HG02973 (cell line): Measurements from ENCODE around the gene PAK4.

Experiments used
- ATAC-seq: cut with Tn5 transposase; IDR thresholded peaks from one replicate; pipeline ENCODE4 v1.9.1; 2021; ENCODE audit warnings: moderate library complexity; ENCODE audit not compliant: unreplicated experiment

The PAK4 gene

GRCh38 chr19:39177736-39178135 lies 52.1 kb downstream of the PAK4 start:
- no peak for ATAC-seq

DNA sequence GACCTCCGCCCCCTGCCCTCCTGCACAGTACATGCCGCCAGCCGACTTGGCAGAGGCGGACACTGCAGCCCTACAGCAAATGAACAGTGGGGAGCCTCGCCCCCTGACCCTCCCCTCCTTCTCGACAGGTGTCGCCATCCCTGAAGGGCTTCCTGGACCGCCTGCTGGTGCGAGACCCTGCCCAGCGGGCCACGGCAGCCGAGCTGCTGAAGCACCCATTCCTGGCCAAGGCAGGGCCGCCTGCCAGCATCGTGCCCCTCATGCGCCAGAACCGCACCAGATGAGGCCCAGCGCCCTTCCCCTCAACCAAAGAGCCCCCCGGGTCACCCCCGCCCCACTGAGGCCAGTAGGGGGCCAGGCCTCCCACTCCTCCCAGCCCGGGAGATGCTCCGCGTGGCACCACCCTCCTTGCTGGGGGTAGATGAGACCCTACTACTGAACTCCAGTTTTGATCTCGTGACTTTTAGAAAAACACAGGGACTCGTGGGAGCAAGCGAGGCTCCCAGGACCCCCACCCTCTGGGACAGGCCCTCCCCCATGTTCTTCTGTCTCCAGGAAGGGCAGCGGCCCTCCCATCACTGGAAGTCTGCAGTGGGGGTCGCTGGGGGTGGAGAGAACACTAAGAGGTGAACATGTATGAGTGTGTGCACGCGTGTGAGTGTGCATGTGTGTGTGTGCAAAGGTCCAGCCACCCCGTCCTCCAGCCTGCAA lies 52.9 kb downstream of the PAK4 start:
- ATAC-seq = no peak

DNA sequence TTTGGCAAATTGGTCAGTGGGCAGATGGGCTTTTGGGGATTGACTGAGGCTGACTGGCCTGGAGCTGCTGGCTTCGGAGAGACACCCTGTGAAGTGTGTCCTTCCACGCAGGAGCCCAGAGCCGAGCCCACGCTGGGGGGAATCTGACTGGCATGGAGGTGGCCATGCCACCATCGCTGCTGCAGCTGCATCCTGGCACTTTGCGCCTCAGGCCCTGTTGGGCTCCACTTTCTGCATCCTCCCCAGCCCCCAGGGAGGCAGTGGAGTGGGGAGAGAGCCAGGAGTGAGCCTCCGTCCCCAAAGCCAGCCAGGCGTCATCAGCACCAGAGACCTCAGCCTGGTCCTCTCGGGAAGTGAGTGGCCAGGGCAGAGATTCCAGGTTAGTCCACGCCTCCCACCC lies 54.2 kb downstream of the PAK4 start:
- no peak for ATAC-seq

DNA sequence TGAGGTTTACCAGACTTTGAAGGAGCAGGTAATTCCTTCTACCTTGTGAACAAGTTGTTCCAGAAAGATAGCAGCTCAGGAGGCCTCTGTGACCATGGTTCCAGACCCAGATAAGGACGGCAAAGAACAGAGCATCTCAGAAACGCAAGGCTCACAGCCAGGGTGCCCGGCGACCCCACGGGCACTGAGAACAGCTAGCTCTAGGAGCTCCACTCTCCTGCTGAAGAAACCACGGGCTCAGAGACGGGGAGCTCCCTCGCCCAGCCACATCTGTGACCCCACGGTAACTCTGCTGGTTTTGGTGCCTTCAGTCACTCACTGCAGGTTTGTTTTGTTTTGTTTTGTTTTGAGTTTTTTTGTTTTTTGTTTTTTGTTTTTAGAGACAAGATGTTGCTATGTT lies 55.2 kb downstream of the PAK4 start:
- ATAC-seq = no peak

DNA sequence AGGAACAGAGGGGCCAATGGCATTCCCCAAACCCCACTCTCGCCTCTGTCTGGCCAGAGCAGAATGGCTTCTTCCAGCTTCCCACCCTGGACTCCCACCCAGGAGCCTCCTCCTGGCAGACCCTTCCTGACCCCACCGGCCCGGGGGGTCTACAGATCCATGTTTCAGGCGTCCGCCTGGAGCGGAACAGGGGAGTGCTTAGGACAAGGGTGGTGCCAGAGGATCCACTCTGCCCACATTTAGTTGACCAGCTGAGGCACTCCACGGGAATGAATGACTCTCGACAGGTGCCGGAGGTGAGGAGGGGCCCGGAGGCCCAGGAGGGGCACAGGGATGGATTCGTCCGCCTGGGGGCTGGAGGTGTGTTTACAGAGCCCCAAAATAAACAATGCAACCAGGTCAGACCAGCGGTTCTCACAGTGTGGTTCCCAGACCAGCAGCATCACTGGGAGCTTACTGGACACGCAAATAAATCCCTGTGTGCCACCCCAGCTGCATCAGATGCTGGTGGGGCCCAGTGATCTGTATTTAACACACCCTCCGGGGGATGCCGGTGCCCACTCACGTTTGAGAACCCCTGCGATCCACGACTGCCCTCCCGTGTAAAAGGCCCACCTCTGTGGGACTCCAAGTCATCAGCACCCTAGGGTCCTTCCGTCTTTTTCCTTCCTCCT lies 56.1 kb downstream of the PAK4 start:
- ATAC-seq = no peak

GRCh38 chr19:39182174-39182505 lies 56.6 kb downstream of the PAK4 start:
- ATAC-seq = no peak

DNA sequence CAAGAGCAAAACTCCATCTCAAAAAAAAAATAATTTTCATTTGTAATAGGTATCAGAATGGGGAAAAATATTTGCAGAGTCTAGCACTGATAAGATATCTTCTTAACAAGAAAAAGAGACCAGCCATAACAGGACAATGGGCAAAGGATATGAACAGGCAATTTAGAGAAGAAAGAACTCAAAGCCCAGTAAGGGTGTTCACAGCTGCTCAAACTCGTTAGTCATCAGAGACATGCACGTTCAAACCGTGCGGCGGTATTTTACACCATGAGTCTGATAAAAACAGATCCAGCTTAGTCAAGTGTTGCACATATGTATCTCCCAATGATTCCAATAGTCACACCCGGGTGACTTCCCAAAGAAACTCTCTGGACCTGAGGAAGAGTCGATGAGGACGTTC lies 57.5 kb downstream of the PAK4 start:
- no peak for ATAC-seq

DNA sequence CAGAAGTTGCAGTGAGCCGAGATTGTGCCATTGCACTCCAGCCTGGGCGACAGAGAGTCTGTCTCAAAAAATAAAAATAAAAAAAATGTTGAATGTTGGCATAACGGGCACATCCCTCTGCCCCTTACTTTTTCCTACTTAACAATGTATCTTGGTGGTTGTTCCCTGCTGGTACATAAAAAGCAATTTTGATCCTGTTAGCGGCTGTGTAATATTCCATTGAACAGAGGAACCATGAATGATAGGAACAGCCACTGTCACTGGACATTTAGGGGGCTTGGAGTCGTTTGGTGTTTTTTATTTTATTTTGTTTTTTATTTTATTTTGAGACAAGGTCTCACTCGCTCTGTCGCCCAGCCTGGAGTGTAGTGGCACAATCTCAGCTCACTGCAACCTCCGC lies 60.8 kb downstream of the PAK4 start:
- ATAC-seq = no peak

GRCh38 chr19:39187552-39187943 lies 62.0 kb downstream of the PAK4 start:
- ATAC-seq = no peak

GRCh38 chr19:39188960-39189359 lies 63.4 kb downstream of the PAK4 start:
- no peak for ATAC-seq

GRCh38 chr19:39190768-39191167 lies 65.2 kb downstream of the PAK4 start:
- no peak for ATAC-seq

DNA sequence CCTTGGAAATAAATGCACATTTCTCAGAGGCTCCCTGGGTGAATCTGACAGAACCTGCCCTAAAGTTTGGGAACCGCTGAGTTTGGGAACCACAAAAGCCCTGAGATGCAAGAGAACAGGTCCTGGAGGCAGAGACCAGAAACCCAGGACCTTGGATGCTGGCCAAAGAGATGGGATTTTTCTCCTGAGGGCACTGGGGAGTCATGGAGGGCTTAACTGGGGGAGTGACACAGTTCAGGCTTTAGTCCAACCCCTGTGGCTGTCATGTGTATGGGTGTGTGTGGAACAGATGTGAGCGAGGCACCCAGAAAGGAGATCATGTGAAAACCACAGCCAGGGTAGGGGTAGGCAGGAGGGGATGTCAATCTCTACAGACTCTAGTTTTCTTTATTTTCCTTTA lies 67.3 kb downstream of the PAK4 start:
- ATAC-seq = no peak

- no peak for ATAC-seq
These were observed 68.2 kb downstream of the PAK4 start for GRCh38 chr19:39193803-39194202.

DNA sequence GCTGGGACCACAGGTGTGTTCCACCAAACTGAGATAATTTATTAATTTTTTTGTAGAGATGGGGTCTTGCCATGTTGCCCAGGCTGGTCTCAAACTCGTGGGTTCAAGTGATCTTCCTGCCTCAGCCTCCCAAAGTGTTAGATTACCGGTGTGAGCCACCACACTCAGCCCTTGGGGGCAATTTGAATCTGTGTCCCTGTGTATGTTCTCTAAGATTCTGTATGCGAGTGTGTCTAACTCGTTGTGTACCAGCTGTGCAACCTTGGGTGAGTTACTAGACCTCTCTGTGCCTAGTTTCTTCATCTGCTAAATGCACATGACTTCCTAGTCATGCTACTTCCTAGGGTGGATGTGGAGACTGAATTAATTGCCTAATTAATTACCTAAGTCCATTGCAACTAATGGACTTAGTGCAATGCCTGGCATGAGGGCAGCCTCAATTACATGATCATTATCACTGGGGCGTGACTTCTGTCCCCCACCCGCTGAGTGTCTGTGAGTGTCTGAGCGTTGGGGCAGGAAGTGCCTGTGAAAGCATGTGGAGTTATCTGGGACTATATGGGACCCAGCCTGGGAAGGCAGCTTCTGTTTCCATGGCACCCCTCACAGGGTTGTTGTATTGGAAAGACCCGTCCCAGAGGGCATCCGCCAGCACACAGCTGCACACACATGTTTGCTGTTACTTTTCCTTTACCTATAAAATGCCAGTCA lies 69.4 kb downstream of the PAK4 start:
- no peak for ATAC-seq

DNA sequence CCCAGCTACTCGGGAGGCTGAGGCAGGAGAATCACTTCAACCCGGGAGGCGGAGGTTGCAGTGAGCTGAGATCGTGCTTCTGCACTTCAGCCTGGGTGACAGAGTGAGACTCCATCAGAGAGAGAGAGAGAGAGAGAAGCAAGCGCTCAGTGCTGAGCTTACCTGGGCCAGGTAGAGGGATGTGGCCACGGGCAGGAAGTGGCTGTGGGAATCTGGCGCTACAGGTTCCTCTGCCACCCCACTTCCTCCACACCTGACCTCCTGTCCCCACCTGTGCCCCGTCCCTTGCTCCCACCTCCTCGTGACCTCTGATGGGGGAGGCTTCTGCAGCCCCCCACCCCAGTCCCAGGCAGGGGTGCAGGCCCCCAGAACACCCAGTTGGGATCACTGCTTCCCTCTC lies 70.2 kb downstream of the PAK4 start:
- no peak for ATAC-seq

- ATAC-seq = no peak
These were observed 70.7 kb downstream of the PAK4 start for GRCh38 chr19:39196320-39196719.

DNA sequence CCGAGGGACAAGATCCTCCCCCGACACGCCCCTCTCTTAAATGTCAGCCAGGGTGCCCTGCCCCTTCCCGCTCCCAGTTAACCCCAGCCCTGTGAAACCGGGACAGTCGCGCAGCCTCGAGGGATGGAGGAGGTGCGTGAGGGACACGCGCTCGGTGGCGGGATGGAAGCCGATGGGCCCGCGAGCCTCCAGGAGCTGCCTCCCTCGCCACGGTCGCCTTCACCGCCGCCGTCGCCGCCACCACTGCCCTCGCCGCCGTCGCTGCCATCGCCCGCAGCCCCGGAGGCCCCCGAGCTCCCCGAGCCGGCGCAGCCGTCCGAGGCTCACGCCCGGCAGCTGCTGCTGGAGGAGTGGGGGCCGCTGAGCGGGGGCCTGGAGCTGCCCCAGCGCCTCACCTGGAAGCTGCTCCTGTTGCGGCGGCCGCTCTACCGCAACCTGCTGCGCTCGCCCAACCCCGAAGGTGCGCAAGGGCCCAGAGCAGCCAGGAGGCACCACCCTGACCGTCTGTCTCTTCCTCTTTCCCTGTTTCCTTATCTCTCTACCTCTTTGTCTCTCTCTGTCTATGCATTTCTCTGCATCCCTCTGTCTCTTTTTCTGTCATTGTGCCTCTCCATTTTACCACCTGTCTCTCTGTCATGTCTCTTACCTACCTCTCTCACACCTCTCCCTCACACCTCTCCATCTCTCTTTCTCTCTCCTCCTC lies 71.4 kb downstream of the PAK4 start, which contains the start of gene NCCRP1:
Gene NCCRP1 (plus strand): TSS at position 105 of the 703 bp plus-strand sequence. CDS start 19 bp downstream, at position 124.
- ATAC-seq = no peak

DNA sequence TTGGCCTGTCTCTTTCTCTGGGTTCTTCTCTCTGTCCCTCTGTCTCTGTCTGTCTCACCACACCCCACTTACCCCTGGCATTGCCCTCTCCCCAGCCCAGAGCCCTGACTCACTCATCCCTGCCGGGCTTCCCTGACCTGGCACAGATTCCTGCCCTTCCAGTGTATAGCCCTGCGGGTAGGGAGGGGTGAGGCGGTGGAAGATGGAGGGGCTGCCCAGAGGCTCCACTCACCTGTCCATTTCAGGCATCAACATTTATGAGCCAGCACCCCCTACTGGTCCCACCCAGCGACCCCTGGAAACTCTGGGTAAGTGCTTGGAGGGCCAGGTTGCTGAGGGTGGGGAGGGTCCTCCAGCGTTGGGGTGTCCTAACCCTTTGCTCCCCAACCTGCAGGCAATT lies 72.2 kb downstream of the PAK4 start:
- ATAC-seq = no peak

DNA sequence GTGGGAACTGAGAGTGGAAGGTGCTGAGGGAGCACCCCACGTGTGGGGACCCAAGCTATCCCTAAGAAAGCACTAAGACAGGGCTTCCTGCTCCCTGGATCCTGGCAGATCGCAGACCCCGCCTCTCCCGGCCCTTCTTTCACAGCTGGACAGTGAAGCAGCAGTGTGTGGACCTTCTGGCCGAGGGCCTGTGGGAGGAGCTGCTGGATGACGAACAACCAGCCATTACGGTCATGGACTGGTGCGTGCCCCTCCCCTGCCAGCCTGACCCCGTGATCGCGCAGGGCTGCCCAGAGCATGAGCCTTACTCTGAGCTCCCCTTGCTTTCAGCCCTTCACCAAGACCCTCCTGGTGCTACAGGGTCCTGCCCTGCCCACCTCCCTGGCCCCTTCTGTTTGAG lies 73.4 kb downstream of the PAK4 start:
- ATAC-seq = no peak

DNA sequence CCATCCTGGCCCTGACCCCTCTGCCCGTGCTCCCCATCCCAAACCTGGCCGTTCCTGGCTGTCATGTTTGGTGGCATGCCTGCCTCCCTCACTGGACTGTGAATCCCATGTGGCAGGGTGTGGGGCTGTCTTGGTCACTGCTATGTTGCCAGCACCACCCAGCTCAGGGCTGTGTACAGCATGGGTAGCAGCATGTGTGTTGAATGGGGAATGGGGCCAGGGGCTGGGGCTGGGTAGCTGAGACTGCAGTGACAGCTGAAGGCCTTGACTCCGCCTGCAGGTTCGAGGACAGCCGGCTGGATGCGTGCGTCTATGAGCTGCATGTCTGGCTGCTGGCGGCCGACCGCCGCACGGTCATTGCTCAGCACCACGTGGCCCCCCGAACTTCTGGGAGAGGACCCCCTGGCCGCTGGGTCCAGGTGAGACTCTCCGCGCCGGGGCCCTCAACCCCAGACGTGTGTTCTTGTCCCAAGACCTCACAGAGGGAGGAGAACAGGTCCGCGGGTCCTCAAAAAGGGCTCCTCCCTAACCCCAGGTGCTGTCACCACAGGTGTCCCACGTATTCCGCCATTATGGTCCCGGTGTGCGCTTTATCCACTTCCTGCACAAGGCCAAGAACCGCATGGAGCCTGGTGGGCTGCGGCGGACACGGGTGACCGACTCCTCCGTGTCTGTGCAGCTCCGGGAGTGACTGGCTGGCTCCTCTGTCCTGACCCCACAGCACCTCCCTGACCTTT lies 74.6 kb downstream of the PAK4 start:
- ATAC-seq = no peak

DNA sequence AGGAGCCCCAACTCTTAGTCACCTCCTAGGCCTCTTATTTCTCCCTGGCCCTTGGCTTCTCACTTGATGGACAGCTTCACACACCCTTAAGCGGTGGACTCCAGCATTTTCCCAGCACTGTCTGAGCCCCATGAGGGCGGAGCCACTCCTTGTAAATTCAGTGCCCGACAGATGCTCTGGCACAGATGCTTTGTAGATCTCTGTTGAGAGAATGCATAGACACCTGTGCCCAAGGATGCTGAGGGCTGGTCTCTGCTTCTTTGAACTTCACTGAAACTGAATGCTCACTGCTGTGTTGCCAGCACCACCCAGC lies 75.2 kb downstream of the PAK4 start:
- ATAC-seq = no peak
